IMR-90 (cell line): ENCODE data around the gene DAB1. TPM values are rescaled to one million over a fixed set of nuclear protein-coding genes. Genes with fewer than 3 reads are reported as not detected.

Experiments used
- ATAC-seq: fragments of 200-7000 bp; cut with Tn5 transposase; 2 replicates; pipeline ENCODE4 v1.9.1; 2020; ENCODE audit warnings: low read depth, mild to moderate bottlenecking, moderate library complexity
- BruUV-seq: library from RNA; stranded (reverse); fragments of 400-500 nt; replicated peaks from 2 replicates; lab custom pipeline; 2021; lab: Mats Ljungman, UMichigan
- CTCF ChIA-PET: fragments of 300-600 bp; formaldehyde crosslinking; extraction: SDS; loops from one replicate; lab custom pipeline; 2021; ENCODE audit warnings: antibody characterized with exemption; lab: Yijun Ruan, JAX
- POLR2A ChIA-PET: fragments of 300-600 bp; sonication (Branson Sonifier 250); formaldehyde crosslinking; loops from one replicate; lab custom pipeline; 2022; ENCODE audit warnings: antibody characterized with exemption; ENCODE audit not compliant: unreplicated experiment; lab: Charles Lee
- DNase-seq: peaks from one replicate; pipeline ENCODE4 v3.0.0; 2013
- H2AFZ ChIP-seq: replicated peaks from 2 replicates; pipeline ENCODE3; 2013; ENCODE audit warnings: low read length, mild to moderate bottlenecking; ENCODE audit not compliant: poor library complexity
- H2AK5ac ChIP-seq: 2 replicates; pipeline ENCODE4 v1.6.1; 2013; ENCODE audit warnings: low read depth, low read length, inconsistent platforms
- H2AK9ac ChIP-seq: replicated peaks from 2 replicates; pipeline ENCODE3; 2013; ENCODE audit warnings: mild to moderate bottlenecking, low read depth, low read length, moderate library complexity; ENCODE audit not compliant: poor library complexity
- H2BK120ac ChIP-seq: 2 replicates; pipeline ENCODE4 v1.6.1; 2013; ENCODE audit warnings: low read depth, low read length, inconsistent platforms
- H2BK15ac ChIP-seq: 3 replicates; pipeline ENCODE4 v1.6.1; 2013; ENCODE audit warnings: low read depth, low read length, inconsistent platforms
- H2BK20ac ChIP-seq: 2 replicates; pipeline ENCODE4 v1.6.1; 2013; ENCODE audit warnings: low read depth, mild to moderate bottlenecking, inconsistent platforms, low read length, moderate library complexity
- H2BK5ac ChIP-seq: 2 replicates; pipeline ENCODE4 v1.6.1; 2013; ENCODE audit warnings: mild to moderate bottlenecking, low read depth, low read length, inconsistent platforms; ENCODE audit not compliant: poor library complexity, severe bottlenecking
- H3K14ac ChIP-seq: replicated peaks from 2 replicates; pipeline ENCODE4 v1.6.1; 2013; ENCODE audit warnings: low read depth, low read length, inconsistent platforms
- H3K18ac ChIP-seq: 2 replicates; pipeline ENCODE4 v1.6.1; 2013; ENCODE audit warnings: low read depth, low read length, control low read depth
- H3K23ac ChIP-seq: 2 replicates; pipeline ENCODE4 v1.6.1; 2013; ENCODE audit warnings: low read depth, low read length, inconsistent platforms
- H3K27ac ChIP-seq: 2 replicates; pipeline ENCODE4 v1.5.1; 2013; ENCODE audit warnings: mild to moderate bottlenecking, control low read depth, low read length; ENCODE audit not compliant: insufficient read depth
- H3K27me3 ChIP-seq: 2 replicates; pipeline ENCODE4 v1.6.1; 2013; ENCODE audit warnings: low read length; ENCODE audit not compliant: control insufficient read depth, insufficient read depth
- H3K36me3 ChIP-seq: 2 replicates; pipeline ENCODE4 v1.6.1; 2013; ENCODE audit warnings: low read length, mixed read lengths; ENCODE audit not compliant: control insufficient read depth, insufficient read depth
- H3K4ac ChIP-seq: 2 replicates; pipeline ENCODE4 v1.6.1; 2013; ENCODE audit warnings: low read depth, low read length, inconsistent platforms
- H3K4me1 ChIP-seq: 2 replicates; pipeline ENCODE4 v1.6.1; 2013; ENCODE audit warnings: low read length, mixed read lengths; ENCODE audit not compliant: control insufficient read depth, insufficient read depth
- H3K4me2 ChIP-seq: 2 replicates; pipeline ENCODE4 v1.6.1; 2013; ENCODE audit warnings: low read depth, mild to moderate bottlenecking, control low read depth, low read length, moderate library complexity
- H3K4me3 ChIP-seq: 2 replicates; pipeline ENCODE4 v1.5.1; 2013; ENCODE audit warnings: low read depth, mild to moderate bottlenecking, control low read depth, low read length, moderate library complexity; ENCODE audit not compliant: insufficient read depth
- H3K56ac ChIP-seq: 2 replicates; pipeline ENCODE4 v1.6.1; 2013; ENCODE audit warnings: low read length, inconsistent platforms; ENCODE audit not compliant: insufficient read depth; ENCODE audit errors: extremely low read depth
- H3K79me1 ChIP-seq, 2 experiments: 2 replicates each; pipeline ENCODE4 v1.6.1; 2013; ENCODE audit warnings: low read length in 2 of 2, inconsistent platforms in 1 of 2, low read depth in 1 of 2
- H3K9ac ChIP-seq: 2 replicates; pipeline ENCODE4 v1.6.1; 2013; ENCODE audit warnings: low read depth, low read length, control low read depth
- H3K9me1 ChIP-seq: 2 replicates; pipeline ENCODE4 v1.6.1; 2013; ENCODE audit warnings: low read length, inconsistent platforms; ENCODE audit not compliant: insufficient read depth
- H3K9me3 ChIP-seq: 2 replicates; pipeline ENCODE4 v1.6.1; 2013; ENCODE audit warnings: low read length; ENCODE audit not compliant: control insufficient read depth, insufficient read depth
- H4K20me1 ChIP-seq: 2 replicates; pipeline ENCODE4 v1.6.1; 2013; ENCODE audit warnings: low read length, inconsistent platforms; ENCODE audit not compliant: insufficient read depth
- H4K5ac ChIP-seq: 2 replicates; pipeline ENCODE4 v1.6.1; 2013; ENCODE audit warnings: mild to moderate bottlenecking, low read depth, low read length, control low read depth
- H4K8ac ChIP-seq, 2 experiments: 2 replicates each; pipeline ENCODE4 v1.6.1; 2013; ENCODE audit warnings: low read depth in 2 of 2, low read length in 2 of 2, control low read depth in 1 of 2, inconsistent platforms in 1 of 2
- H4K91ac ChIP-seq: 2 replicates; pipeline ENCODE4 v1.6.1; 2013; ENCODE audit warnings: low read depth, low read length, inconsistent platforms; ENCODE audit not compliant: insufficient read depth
- BHLHE40 ChIP-seq: fragments of 150-350 bp; IDR thresholded peaks from 2 replicates; pipeline ENCODE4 v1.6.1; 2016; ENCODE audit warnings: mild to moderate bottlenecking, low read depth, low read length
- CEBPB ChIP-seq: IDR thresholded peaks from 2 replicates; pipeline ENCODE4 v1.6.1; 2012; ENCODE audit warnings: low read depth, low read length, improper control_type of control experiment
- CHD1 ChIP-seq: IDR thresholded peaks from 2 replicates; pipeline ENCODE4 v1.6.1; 2012; ENCODE audit warnings: low read depth, low read length, improper control_type of control experiment
- FOS ChIP-seq: fragments of 150-350 bp; IDR thresholded peaks from 2 replicates; pipeline ENCODE4 v1.6.1; 2016; ENCODE audit warnings: low read depth, low read length
- MAFK ChIP-seq: IDR thresholded peaks from 2 replicates; pipeline ENCODE4 v1.6.1; 2012; ENCODE audit warnings: low read depth, low read length, improper control_type of control experiment
- MAZ ChIP-seq: IDR thresholded peaks from 2 replicates; pipeline ENCODE4 v1.6.1; 2012; ENCODE audit warnings: low read depth, mild to moderate bottlenecking, low read length, improper control_type of control experiment, moderate library complexity, borderline replicate concordance
- MXI1 ChIP-seq: IDR thresholded peaks from 2 replicates; pipeline ENCODE4 v1.6.1; 2012; ENCODE audit warnings: low read depth, mild to moderate bottlenecking, low read length, moderate library complexity, borderline replicate concordance
- NFE2L2 ChIP-seq: fragments of 150-350 bp; IDR thresholded peaks from 2 replicates; pipeline ENCODE4 v1.6.1; 2016; ENCODE audit warnings: low read depth, mild to moderate bottlenecking, low read length
- POLR2A ChIP-seq: IDR thresholded peaks from 2 replicates; pipeline ENCODE4 v1.6.1; 2012; ENCODE audit warnings: mild to moderate bottlenecking, low read depth, low read length
- RAD21 ChIP-seq: IDR thresholded peaks from 2 replicates; pipeline ENCODE4 v1.6.1; 2012; ENCODE audit warnings: low read length, improper control_type of control experiment
- RCOR1 ChIP-seq: IDR thresholded peaks from 2 replicates; pipeline ENCODE4 v1.6.1; 2012; ENCODE audit warnings: mild to moderate bottlenecking, low read length, improper control_type of control experiment; ENCODE audit not compliant: insufficient replicate concordance
- RFX5 ChIP-seq: IDR thresholded peaks from 2 replicates; pipeline ENCODE4 v1.8.0; 2012; ENCODE audit warnings: low read depth, mild to moderate bottlenecking, low read length, moderate library complexity
- SMC3 ChIP-seq: fragments of 150-350 bp; IDR thresholded peaks from 2 replicates; pipeline ENCODE4 v1.6.1; 2016; ENCODE audit warnings: low read depth, mild to moderate bottlenecking, antibody characterized with exemption, low read length, moderate library complexity
- WGBS, 2 experiments: methylation state at CpG; one replicate each; pipeline versions ENCODE4 v1.1.5 to v1.1.7; 2013; ENCODE audit warnings: missing lambda C conversion rate in 2 of 2; ENCODE audit not compliant: insufficient read length in 1 of 2; ENCODE audit errors: extremely low coverage in 2 of 2; 5-methylcytosine and 5-hydroxymethylcytosine counted together
- dilution Hi-C: fragments of 300-500 bp; cut with HindIII; formaldehyde crosslinking; loops from one replicate; pipeline ENCODE4 v1.14.3; 2018; ENCODE audit warnings: low sequenced_read_pairs; ENCODE audit not compliant: unreplicated experiment
- in situ Hi-C: fragments of 300-500 bp; cut with MboI; formaldehyde crosslinking; loops from 3 replicates; pipeline ENCODE4 v1.14.3; 2019; ENCODE audit warnings: low sequenced_read_pairs, inconsistent platforms, mixed read lengths
- intact Hi-C: fragments of 100-400 bp; cut with micrococcal nuclease; formaldehyde crosslinking; loops from 2 replicates; pipeline ENCODE4 v1.10.0; 2022
- polyA plus RNA-seq, 3 experiments: library from polyadenylated mRNA; depleted of rRNA; stranded (reverse); fragments of >200 nt; gene quantifications; 2 replicates each; pipeline ENCODE4 v1.2.3, GENCODE V29; 2012; ENCODE audit warnings: low replicate concordance in 1 of 3
- total RNA-seq: library from RNA; depleted of rRNA; stranded (reverse); fragments of >200 nt; gene quantifications from 2 replicates; pipeline ENCODE4 v1.2.3, GENCODE V29; 2012
- TF ChIP-seq, protein P1 (sequence below): fragments of 150-350 bp; IDR thresholded peaks from 2 replicates; pipeline ENCODE4 v1.6.1; 2016; ENCODE audit warnings: low read depth, mild to moderate bottlenecking, low read length, moderate library complexity, borderline replicate concordance
- TF ChIP-seq, protein P2 (sequence below): fragments of 150-350 bp; IDR thresholded peaks from 2 replicates; pipeline ENCODE4 v1.6.1; 2017; ENCODE audit warnings: mild to moderate bottlenecking, antibody characterized with exemption, low read length, low read depth
- TF ChIP-seq, protein P3 (sequence below): conservative IDR thresholded peaks from 2 replicates; pipeline ENCODE4 v1.5.1; 2012; ENCODE audit warnings: mild to moderate bottlenecking, low read depth, low read length, improper control_type of control experiment

DAB1 gene
- total and polyA plus RNA-seq, 2 of the 4 experiments (the other 2 are of a cell fraction), result 0.18 to 0.41 TPM

DNA sequence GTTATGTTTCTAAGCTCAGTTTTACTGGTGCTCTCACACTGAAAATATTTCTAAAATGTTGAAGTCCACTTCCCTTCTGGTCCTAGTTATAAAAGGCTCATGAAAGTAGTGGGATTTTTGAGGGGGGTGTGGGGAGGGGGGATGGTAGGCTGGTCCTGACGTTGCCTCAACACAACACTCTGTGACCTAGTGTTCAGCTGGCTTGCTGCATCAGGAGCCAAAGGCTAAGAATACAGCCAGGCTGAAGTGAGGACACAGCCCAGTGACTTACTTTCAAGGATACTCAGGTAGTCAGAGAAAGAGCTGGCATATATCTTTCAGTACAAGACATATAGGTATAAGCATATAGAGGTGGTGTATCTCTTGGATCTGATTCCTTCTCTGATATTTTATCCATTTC, 306.1 kb downstream of the DAB1 start:
- H3K4me1 ChIP-seq, result no peaks in the 10 kb centered on the region
- no peak overlapping the region for H3K56ac ChIP-seq
- no peak overlapping the region for H3K4me3 ChIP-seq
- H2BK15ac ChIP-seq, result no peak overlapping the region
- H3K36me3 ChIP-seq, result no peaks in the 10 kb centered on the region
- no peak overlapping the region for H2BK120ac ChIP-seq
- no peak overlapping the region for H2AK9ac ChIP-seq
- TF ChIP-seq, protein P1, sequence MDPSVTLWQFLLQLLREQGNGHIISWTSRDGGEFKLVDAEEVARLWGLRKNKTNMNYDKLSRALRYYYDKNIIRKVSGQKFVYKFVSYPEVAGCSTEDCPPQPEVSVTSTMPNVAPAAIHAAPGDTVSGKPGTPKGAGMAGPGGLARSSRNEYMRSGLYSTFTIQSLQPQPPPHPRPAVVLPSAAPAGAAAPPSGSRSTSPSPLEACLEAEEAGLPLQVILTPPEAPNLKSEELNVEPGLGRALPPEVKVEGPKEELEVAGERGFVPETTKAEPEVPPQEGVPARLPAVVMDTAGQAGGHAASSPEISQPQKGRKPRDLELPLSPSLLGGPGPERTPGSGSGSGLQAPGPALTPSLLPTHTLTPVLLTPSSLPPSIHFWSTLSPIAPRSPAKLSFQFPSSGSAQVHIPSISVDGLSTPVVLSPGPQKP, result no peak
- TF ChIP-seq CHD1, result no peak
- TF ChIP-seq MAZ, result no peak
- TF ChIP-seq CEBPB, result no peak
- TF ChIP-seq BHLHE40, result no peak
- no peak for TF ChIP-seq RAD21
- TF ChIP-seq, protein P2, sequence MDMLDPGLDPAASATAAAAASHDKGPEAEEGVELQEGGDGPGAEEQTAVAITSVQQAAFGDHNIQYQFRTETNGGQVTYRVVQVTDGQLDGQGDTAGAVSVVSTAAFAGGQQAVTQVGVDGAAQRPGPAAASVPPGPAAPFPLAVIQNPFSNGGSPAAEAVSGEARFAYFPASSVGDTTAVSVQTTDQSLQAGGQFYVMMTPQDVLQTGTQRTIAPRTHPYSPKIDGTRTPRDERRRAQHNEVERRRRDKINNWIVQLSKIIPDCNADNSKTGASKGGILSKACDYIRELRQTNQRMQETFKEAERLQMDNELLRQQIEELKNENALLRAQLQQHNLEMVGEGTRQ, result no peak
- no peak for TF ChIP-seq RCOR1
- no peak for TF ChIP-seq NFE2L2
- TF ChIP-seq SMC3, result no peak
- TF ChIP-seq MXI1, result no peak
- TF ChIP-seq FOS, result no peak
- no peak for TF ChIP-seq POLR2A
- TF ChIP-seq RFX5, result no peak
- TF ChIP-seq, protein P3, sequence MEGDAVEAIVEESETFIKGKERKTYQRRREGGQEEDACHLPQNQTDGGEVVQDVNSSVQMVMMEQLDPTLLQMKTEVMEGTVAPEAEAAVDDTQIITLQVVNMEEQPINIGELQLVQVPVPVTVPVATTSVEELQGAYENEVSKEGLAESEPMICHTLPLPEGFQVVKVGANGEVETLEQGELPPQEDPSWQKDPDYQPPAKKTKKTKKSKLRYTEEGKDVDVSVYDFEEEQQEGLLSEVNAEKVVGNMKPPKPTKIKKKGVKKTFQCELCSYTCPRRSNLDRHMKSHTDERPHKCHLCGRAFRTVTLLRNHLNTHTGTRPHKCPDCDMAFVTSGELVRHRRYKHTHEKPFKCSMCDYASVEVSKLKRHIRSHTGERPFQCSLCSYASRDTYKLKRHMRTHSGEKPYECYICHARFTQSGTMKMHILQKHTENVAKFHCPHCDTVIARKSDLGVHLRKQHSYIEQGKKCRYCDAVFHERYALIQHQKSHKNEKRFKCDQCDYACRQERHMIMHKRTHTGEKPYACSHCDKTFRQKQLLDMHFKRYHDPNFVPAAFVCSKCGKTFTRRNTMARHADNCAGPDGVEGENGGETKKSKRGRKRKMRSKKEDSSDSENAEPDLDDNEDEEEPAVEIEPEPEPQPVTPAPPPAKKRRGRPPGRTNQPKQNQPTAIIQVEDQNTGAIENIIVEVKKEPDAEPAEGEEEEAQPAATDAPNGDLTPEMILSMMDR, result no peak
- TF ChIP-seq MAFK, result no peak
- H2BK5ac ChIP-seq, result no peak overlapping the region
- no peak overlapping the region for H3K4me2 ChIP-seq
- no CpG with 5 or more reads among the region's 1 CpG for WGBS, 2 experiments
- H3K9me1 ChIP-seq, result no peaks in the 10 kb centered on the region
- DNase-seq (no peak), ATAC-seq (no peak)
- H4K8ac ChIP-seq, result no peak overlapping the region
- no peak overlapping the region for H3K9ac ChIP-seq
- H4K91ac ChIP-seq, result no peak overlapping the region
- no peaks in the 10 kb centered on the region for H3K27me3 ChIP-seq
- H3K18ac ChIP-seq, result no peak overlapping the region
- H3K9me3 ChIP-seq, result no peaks in the 10 kb centered on the region
- no peak overlapping the region for H3K27ac ChIP-seq
- dilution Hi-C loops, result no loop called here
- in situ Hi-C loops, result no loop called here
- POLR2A ChIA-PET, result no interaction called here
- no peak overlapping the region for H2AK5ac ChIP-seq
- H4K20me1 ChIP-seq, result no peaks in the 10 kb centered on the region
- no peak overlapping the region for H2AFZ ChIP-seq
- H3K79me1 ChIP-seq, result no peaks in the 10 kb centered on the region
- no peak overlapping the region for H3K14ac ChIP-seq
- CTCF ChIA-PET, result interaction anchor here (0.9 kb wide), 1 partner anchor 10 kb away, joined by 3 read pairs; no protein-coding TSS in a partner anchor
- intact Hi-C loops, result no loop called here
- no peak overlapping the region for H4K5ac ChIP-seq
- H2BK20ac ChIP-seq, result no peak overlapping the region
- no TSS peak for BruUV-seq
- H3K4ac ChIP-seq, result no peak overlapping the region
- no peak overlapping the region for H3K23ac ChIP-seq
